ENCODE data around the gene ATRNL1. TPM values are rescaled to one million over a fixed set of nuclear protein-coding genes. Genes with fewer than 3 reads are reported as not detected.

ATRNL1 gene
- total and polyA plus RNA-seq, 2 experiments from 2014 or later = 4.8 to 29.7 TPM

- Histone ChIP-seq H3K36me3 (ENCODE audit: insufficient read depth) (no peaks in the 10 kb centered on the region), H3K79me2 (replicated peaks; ENCODE audit: insufficient read depth) (peaks cover 40% of the 10 kb centered on the region), H3K27ac (ENCODE audit: low read depth) (no peak overlapping the region), H3K4me3 (peak overlapping the region; percentile 79), H4K20me1 (replicated peaks; ENCODE audit: insufficient read depth) (no peaks in the 10 kb centered on the region; the same call in 1 of the 2 replicates), H3F3A (replicated peaks; ENCODE audit: low read depth) (no peaks in the 10 kb centered on the region), H3K27me3 (ENCODE audit: insufficient read depth) (peaks cover 30% of the 10 kb centered on the region), H3K4me2 (peak overlapping the region; percentile 80), H2AFZ (no peak overlapping the region; the same call in 1 of the 2 replicates), H3K9me2 (ENCODE audit: insufficient read depth) (no peaks in the 10 kb centered on the region), H3K4me1 (ENCODE audit: insufficient read depth) (peaks cover 39% of the 10 kb centered on the region)
- H3K9me3 Mint-ChIP-seq = no peaks in the 10 kb centered on the region
- no peak overlapping the region for H3K27ac Mint-ChIP-seq
- no peaks in the 10 kb centered on the region; the same call in 2 of the 3 replicates for H3K36me3 Mint-ChIP-seq (ENCODE audit: low read depth)
- no peak for DNase-seq (ENCODE audit: low spot score)
- H3K4me3 Mint-ChIP-seq = peak overlapping the region; percentile 78
- peaks cover 15% of the 10 kb centered on the region for H3K27me3 Mint-ChIP-seq (ENCODE audit: insufficient read depth, low read depth, poor library complexity)
- ATAC-seq = no peak
- peaks cover 35% of the 10 kb centered on the region for H3K4me1 Mint-ChIP-seq
- no peak for TF ChIP-seq ZNF331 (CRISPR knock-in tag; IDR thresholded peaks at IDR 0.05; ENCODE audit: low read depth)
- no peak for TF ChIP-seq STAT1 (IDR thresholded peaks at IDR 0.05; ENCODE audit: unreplicated experiment)
- no peak for TF ChIP-seq EZH2phosphoT487 (IDR thresholded peaks at IDR 0.05; ENCODE audit: unreplicated experiment)
- TF ChIP-seq NANOG (IDR thresholded peaks at IDR 0.05; ENCODE audit: borderline replicate concordance) = no peak
- no peak for TF ChIP-seq POLR2AphosphoS5 (IDR thresholded peaks at IDR 0.05; ENCODE audit: low read depth)
- TF ChIP-seq EZH2 (IDR thresholded peaks at IDR 0.05; ENCODE audit: low read depth, unreplicated experiment) = no peak
- TF ChIP-seq CREB1 (CRISPR knock-in tag; IDR thresholded peaks at IDR 0.05; ENCODE audit: low read depth) = no peak
- no peak for TF ChIP-seq REST (IDR thresholded peaks at IDR 0.05; ENCODE audit: unreplicated experiment)
- TF ChIP-seq JUNB (IDR thresholded peaks at IDR 0.05; ENCODE audit: unreplicated experiment) = no peak
- no peak for TF ChIP-seq CTCF (conservative IDR thresholded peaks at IDR 0.05; ENCODE audit: low read depth in 2 of 2)
- no peak for TF ChIP-seq ETS1 (IDR thresholded peaks at IDR 0.05)
- TF ChIP-seq ZNF114 (CRISPR knock-in tag; IDR thresholded peaks at IDR 0.05) = no peak
- no peak for TF ChIP-seq ZNF462 (CRISPR knock-in tag; IDR thresholded peaks at IDR 0.05)
Measured at GRCh38 chr10:115094416-115095140, 1.4 kb downstream of the ATRNL1 start.

Data from GM23338 (cell line).